Measurements from ENCODE around the gene PHACTR1.

DNA sequence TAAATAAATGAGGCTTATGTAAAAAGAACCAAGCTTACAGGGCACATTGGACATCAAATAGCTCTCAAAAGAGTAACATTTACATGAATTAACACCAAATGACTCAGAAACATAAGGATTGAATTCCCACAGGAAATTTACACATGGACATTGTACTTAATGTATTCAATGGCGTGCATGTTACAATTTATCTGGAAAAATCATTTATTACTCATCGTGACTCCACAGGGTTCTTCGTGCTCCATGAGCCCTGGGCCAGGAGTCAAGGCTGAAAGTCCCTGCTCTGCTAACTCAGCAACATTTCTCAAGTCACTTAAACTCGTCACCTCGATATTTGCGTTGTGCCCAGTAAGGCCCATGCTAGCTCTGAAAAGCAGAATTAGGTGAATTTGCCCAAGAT is 158.5 kb downstream of the PHACTR1 start:
- TF ChIP-seq POLR2AphosphoS5 (IDR thresholded peaks at IDR 0.05; ENCODE audit: low read depth, low read length) (no peak), POLR2A (IDR thresholded peaks at IDR 0.05; ENCODE audit: low read depth, low read length) (no peak), TAF1 (IDR thresholded peaks at IDR 0.05; ENCODE audit: borderline replicate concordance, low read depth, low read length) (no peak)

Measured in GM12892 (cell line).